HCT116 (cell line): ENCODE results near the gene CCDC138. TPM values are rescaled to one million over a fixed set of nuclear protein-coding genes. Genes with fewer than 3 reads are reported as not detected.

ENCODE experiments used
- ATAC-seq: fragments of 200-7000 bp; cut with Tn5 transposase; 2 replicates; pipeline ENCODE4 v1.9.1; 2020; ENCODE audit warnings: mild to moderate bottlenecking, moderate library complexity
- BruUV-seq: library from RNA; stranded (reverse); fragments of 400-500 nt; replicated peaks from 2 replicates; lab custom pipeline; 2021; lab: Mats Ljungman, UMichigan
- CTCF ChIA-PET: fragments of 300-600 bp; sonication (Branson Sonifier 250); formaldehyde crosslinking; loops from one replicate; lab custom pipeline; 2021; ENCODE audit warnings: antibody characterized with exemption; lab: Charles Lee
- POLR2A ChIA-PET: fragments of 300-600, 350-600 bp; sonication (Branson Sonifier 250); formaldehyde crosslinking; loops from one replicate; lab custom pipeline; 2021; ENCODE audit warnings: antibody characterized with exemption; lab: Charles Lee
- RAD21 ChIA-PET, 2 experiments: fragments of 300-600 bp; sonication (Branson Sonifier 250); formaldehyde crosslinking; loops; one replicate each; lab custom pipeline; 2023; ENCODE audit warnings: low total read pairs in 2 of 2; ENCODE audit not compliant: uncharacterized antibody in 2 of 2, unreplicated experiment in 2 of 2, low non-redundant PET in 1 of 2; lab: Charles Lee
- DNase-seq: peaks from one replicate; pipeline ENCODE4 v3.0.0-alpha.2; 2010; ENCODE audit warnings: low read depth, low spot score
- H2AFZ ChIP-seq: fragments of 200-600 bp; shearing (Covaris generic), sonication (generic); 2 replicates; pipeline ENCODE4 v1.6.1; 2017; ENCODE audit warnings: low read depth, mixed run types, mixed read lengths, antibody characterized with exemption, low read length; ENCODE audit not compliant: poor library complexity, severe bottlenecking
- H3K27ac ChIP-seq: 2 replicates; pipeline ENCODE4 v1.5.1; 2012; ENCODE audit warnings: low read depth, low read length
- H3K27me3 ChIP-seq: fragments of 200-600 bp; sonication (generic); 2 replicates; pipeline ENCODE4 v1.6.1; 2016; ENCODE audit warnings: mixed run types, low read length, mixed read lengths; ENCODE audit not compliant: insufficient read depth
- H3K36me3 ChIP-seq, 2 experiments: fragments of 200-500 bp in 1 of 2; fragments of 200-600 bp in 1 of 2; sonication (Bioruptor generic) in 1 of 2; sonication (generic) in 1 of 2; 2 replicates each; pipeline versions ENCODE4 v1.5.1 to v1.6.1; 2014 to 2016; ENCODE audit warnings: low read length in 2 of 2, inconsistent platforms in 1 of 2, mixed read lengths in 1 of 2, mixed run types in 1 of 2; ENCODE audit not compliant: insufficient read depth in 2 of 2, control insufficient read depth in 1 of 2
- H3K4me1 ChIP-seq, 2 experiments: fragments of 200-600 bp in 1 of 2; sonication (generic) in 1 of 2; 2 replicates each; pipeline versions ENCODE4 v1.5.1 to v1.6.1; 2012 to 2017; ENCODE audit warnings: low read length in 2 of 2, inconsistent platforms in 1 of 2, mild to moderate bottlenecking in 1 of 2, mixed read lengths in 1 of 2, mixed run types in 1 of 2, moderate library complexity in 1 of 2; ENCODE audit not compliant: insufficient read depth in 2 of 2, control insufficient read depth in 1 of 2
- H3K4me2 ChIP-seq: fragments of 200-600 bp; sonication (generic); 2 replicates; pipeline ENCODE4 v1.6.1; 2017; ENCODE audit warnings: mixed run types, low read length, mixed read lengths
- H3K4me3 ChIP-seq, 2 experiments: fragments of 200-600 bp in 1 of 2; sonication (generic) in 1 of 2; replicated peaks in 1 of 2; 2 replicates each; pipeline ENCODE4 v1.5.1; 2011 to 2016; ENCODE audit warnings: low read length in 2 of 2, control low read depth in 1 of 2, low read depth in 1 of 2, mild to moderate bottlenecking in 1 of 2, mixed read lengths in 1 of 2, mixed run types in 1 of 2
- H3K79me2 ChIP-seq: fragments of 200-600 bp; sonication (generic); 2 replicates; pipeline ENCODE4 v1.6.1; 2017; ENCODE audit warnings: mild to moderate bottlenecking, mixed run types, low read length, moderate library complexity, mixed read lengths; ENCODE audit not compliant: insufficient read depth
- H3K9ac ChIP-seq: fragments of 200-600 bp; sonication (generic); 2 replicates; pipeline ENCODE4 v1.6.1; 2016; ENCODE audit warnings: low read length, mixed read lengths
- H3K9me2 ChIP-seq: fragments of 200-600 bp; sonication (generic), shearing (Covaris generic); 2 replicates; pipeline ENCODE4 v1.6.1; 2017; ENCODE audit warnings: mixed run types, mild to moderate bottlenecking, moderate library complexity; ENCODE audit not compliant: insufficient read depth
- H3K9me3 ChIP-seq, 2 experiments: fragments of 200-500 bp in 1 of 2; fragments of 200-600 bp in 1 of 2; sonication (Bioruptor generic) in 1 of 2; sonication (generic) in 1 of 2; 2 replicates each; pipeline ENCODE4 v1.6.1; 2014 to 2017; ENCODE audit warnings: low read length in 2 of 2, mixed read lengths in 2 of 2, inconsistent platforms in 1 of 2, low read depth in 1 of 2, mild to moderate bottlenecking in 1 of 2, mixed run types in 1 of 2, moderate library complexity in 1 of 2; ENCODE audit not compliant: control insufficient read depth in 1 of 2, insufficient read depth in 1 of 2
- H4K20me1 ChIP-seq: fragments of 200-600 bp; sonication (generic), shearing (Covaris generic); 2 replicates; pipeline ENCODE4 v1.6.1; 2017; ENCODE audit warnings: mixed run types, mild to moderate bottlenecking, moderate library complexity; ENCODE audit not compliant: insufficient read depth
- CEBPB ChIP-seq: IDR thresholded peaks from 2 replicates; pipeline ENCODE4 v1.6.1; 2012; ENCODE audit warnings: low read depth
- EGR1 ChIP-seq: IDR thresholded peaks from 2 replicates; pipeline ENCODE4 v1.6.1; 2012; ENCODE audit warnings: low read depth
- EZH2 ChIP-seq: fragments of 200-600 bp; sonication (generic); IDR thresholded peaks from 2 replicates; pipeline ENCODE4 v1.6.1; 2017; ENCODE audit warnings: antibody characterized with exemption, mixed run types
- EZH2phosphoT487 ChIP-seq: fragments of 200-600 bp; IDR thresholded peaks from 2 replicates; pipeline ENCODE4 v1.6.1; 2018; ENCODE audit warnings: antibody characterized with exemption, borderline replicate concordance
- FOSL1 ChIP-seq: IDR thresholded peaks from 2 replicates; pipeline ENCODE4 v1.6.1; 2012; ENCODE audit warnings: low read depth
- MAX ChIP-seq: IDR thresholded peaks from 2 replicates; pipeline ENCODE4 v1.6.1; 2012
- RAD21 ChIP-seq: IDR thresholded peaks from 2 replicates; pipeline ENCODE4 v1.6.1; 2012; ENCODE audit warnings: low read depth, mild to moderate bottlenecking
- SRF ChIP-seq: IDR thresholded peaks from 2 replicates; pipeline ENCODE4 v1.6.1; 2012; ENCODE audit warnings: low read depth
- ZBTB33 ChIP-seq: IDR thresholded peaks from 2 replicates; pipeline ENCODE4 v1.6.1; 2011; ENCODE audit warnings: mild to moderate bottlenecking, low read length, moderate library complexity; ENCODE audit not compliant: insufficient replicate concordance; ENCODE audit errors: extremely low read depth
- intact Hi-C: fragments of 100-400 bp; cut with micrococcal nuclease; formaldehyde crosslinking; loops from 2 replicates; pipeline ENCODE4 v1.10.0; 2022
- total RNA-seq: library from RNA; stranded (reverse); gene quantifications from one replicate; pipeline ENCODE4 v1.2.1, GENCODE V29; 2021; ENCODE audit not compliant: unreplicated experiment

Gene CCDC138
- total RNA-seq, 1 experiment from 2014 or later: 13.4 TPM

- no peak for TF ChIP-seq ZBTB33
- no peak for TF ChIP-seq EZH2
- TF ChIP-seq RAD21: no peak
- TF ChIP-seq FOSL1: no peak
- TF ChIP-seq SRF: no peak
- TF ChIP-seq EGR1: no peak
- TF ChIP-seq EZH2phosphoT487: no peak
- ChIA-PET RAD21 (no interaction called here), POLR2A (no interaction called here), CTCF (interaction anchor here (0.8 kb wide), 1 partner anchor 14 kb away, joined by 3 read pairs; no protein-coding TSS in a partner anchor)
- H4K20me1 ChIP-seq: no peaks in the 10 kb centered on the region
- H3K9me2 ChIP-seq: no peaks in the 10 kb centered on the region
- intact Hi-C loops: no loop called here
- no peaks in the 10 kb centered on the region for H3K79me2 ChIP-seq
- DNase-seq (no peak), ATAC-seq (no peak)
- H2AFZ ChIP-seq: no peak overlapping the region
- no peak overlapping the region for H3K4me2 ChIP-seq
- no peak overlapping the region for H3K27ac ChIP-seq
- BruUV-seq: no TSS peak
- no peaks in the 10 kb centered on the region for H3K4me1 ChIP-seq
- no peak overlapping the region for H3K4me3 ChIP-seq
- H3K9me3 ChIP-seq: no peaks in the 10 kb centered on the region
- no peaks in the 10 kb centered on the region for H3K36me3 ChIP-seq
- no peak overlapping the region for H3K9ac ChIP-seq
- no peaks in the 10 kb centered on the region for H3K27me3 ChIP-seq
These were observed 108.2 kb downstream of the CCDC138 start for GRCh38 chr2:108894766-108895165.

- H3K9ac ChIP-seq: no peak overlapping the region
- no peak overlapping the region for H3K4me3 ChIP-seq
- no peak for DNase-seq
- H4K20me1 ChIP-seq: no peaks in the 10 kb centered on the region
- H3K27me3 ChIP-seq: no peaks in the 10 kb centered on the region
- H3K4me1 ChIP-seq: no peaks in the 10 kb centered on the region
- CTCF ChIA-PET: no interaction called here
- H3K9me3 ChIP-seq: no peaks in the 10 kb centered on the region
- TF ChIP-seq CEBPB (no peak), MAX (no peak)
- no peaks in the 10 kb centered on the region for H3K9me2 ChIP-seq
- RAD21 ChIA-PET: no interaction called here
- no peak overlapping the region for H2AFZ ChIP-seq
- H3K79me2 ChIP-seq: no peaks in the 10 kb centered on the region
- H3K36me3 ChIP-seq: no peaks in the 10 kb centered on the region
- POLR2A ChIA-PET: no interaction called here
- H3K27ac ChIP-seq: no peak overlapping the region
- ATAC-seq: no peak
- BruUV-seq: no TSS peak
- H3K4me2 ChIP-seq: no peak overlapping the region
- intact Hi-C loops: no loop called here
These were observed 108.6 kb downstream of the CCDC138 start for GRCh38 chr2:108895188-108895587.
